Cardiac muscle cell (in vitro differentiated cells and primary cell): Measurements from ENCODE around the gene METTL4. TPM values are rescaled to one million over a fixed set of nuclear protein-coding genes. Genes with fewer than 3 reads are reported as not detected.
A peak's percentile ranks its signal among the peaks of the same experiment; 100 is the strongest.
"Not testable (repeated sequence)": the region's sequence is repeated elsewhere in the genome, so short reads cannot be mapped to it uniquely, and the experiment has no call there.

Experiments
- DNase-seq, 2 donors: peaks; one replicate each; pipeline versions ENCODE4 v3.0.0 to v3.0.0-alpha.2; 2010 to 2017; ENCODE audit warnings: low read depth in 1 of 2, low spot score in 1 of 2
- H3K27ac ChIP-seq: fragments of 200-600 bp; sonication (generic); 2 replicates; pipeline ENCODE4 v1.5.1; 2016
- H3K27me3 ChIP-seq: fragments of 200-600 bp; sonication (generic); 2 replicates; pipeline ENCODE4 v1.6.0; 2016; ENCODE audit warnings: control low read depth
- H3K36me3 ChIP-seq: fragments of 200-600 bp; sonication (generic); 2 replicates; pipeline ENCODE4 v1.5.1; 2016; ENCODE audit warnings: control low read depth
- H3K4me1 ChIP-seq: fragments of 200-600 bp; sonication (generic); 2 replicates; pipeline ENCODE4 v1.8.1; 2017; ENCODE audit warnings: low read depth, mild to moderate bottlenecking, mixed run types
- H3K4me3 ChIP-seq: fragments of 200-600 bp; sonication (generic); 2 replicates; pipeline ENCODE4 v1.5.1; 2016; ENCODE audit warnings: mild to moderate bottlenecking
- H3K9me3 ChIP-seq: fragments of 200-600 bp; sonication (generic); 2 replicates; pipeline ENCODE4 v1.5.1; 2017; ENCODE audit warnings: low read depth, mild to moderate bottlenecking, control low read depth
- polyA plus RNA-seq: library from polyadenylated mRNA; unstranded; fragments of >200 nt; fragmentation: Nextera tagmentation; extraction: Ambion mirVana; gene quantifications from 2 replicates; pipeline ENCODE4 v1.2.1, GENCODE V29; 2016
- total RNA-seq: library from RNA; depleted of rRNA; stranded (reverse); fragments of >200 nt; gene quantifications from 2 replicates; pipeline ENCODE4 v1.2.3, GENCODE V29; 2016
- TF ChIP-seq, protein P1 (sequence below): IDR thresholded peaks from 2 replicates; pipeline ENCODE4 v1.5.1; 2012; ENCODE audit warnings: low read depth, mild to moderate bottlenecking, low read length

METTL4 gene
- total and polyA plus RNA-seq, 2 experiments from 2014 or later, result 5.6 to 7.5 TPM

- Histone ChIP-seq H3K4me1 (no peaks in the 10 kb centered on the region), H3K27me3 (no peaks in the 10 kb centered on the region), H3K27ac (no peak overlapping the region), H3K4me3 (no peak overlapping the region), H3K9me3 (no peaks in the 10 kb centered on the region), H3K36me3 (no peaks in the 10 kb centered on the region)
- TF ChIP-seq, protein P1, sequence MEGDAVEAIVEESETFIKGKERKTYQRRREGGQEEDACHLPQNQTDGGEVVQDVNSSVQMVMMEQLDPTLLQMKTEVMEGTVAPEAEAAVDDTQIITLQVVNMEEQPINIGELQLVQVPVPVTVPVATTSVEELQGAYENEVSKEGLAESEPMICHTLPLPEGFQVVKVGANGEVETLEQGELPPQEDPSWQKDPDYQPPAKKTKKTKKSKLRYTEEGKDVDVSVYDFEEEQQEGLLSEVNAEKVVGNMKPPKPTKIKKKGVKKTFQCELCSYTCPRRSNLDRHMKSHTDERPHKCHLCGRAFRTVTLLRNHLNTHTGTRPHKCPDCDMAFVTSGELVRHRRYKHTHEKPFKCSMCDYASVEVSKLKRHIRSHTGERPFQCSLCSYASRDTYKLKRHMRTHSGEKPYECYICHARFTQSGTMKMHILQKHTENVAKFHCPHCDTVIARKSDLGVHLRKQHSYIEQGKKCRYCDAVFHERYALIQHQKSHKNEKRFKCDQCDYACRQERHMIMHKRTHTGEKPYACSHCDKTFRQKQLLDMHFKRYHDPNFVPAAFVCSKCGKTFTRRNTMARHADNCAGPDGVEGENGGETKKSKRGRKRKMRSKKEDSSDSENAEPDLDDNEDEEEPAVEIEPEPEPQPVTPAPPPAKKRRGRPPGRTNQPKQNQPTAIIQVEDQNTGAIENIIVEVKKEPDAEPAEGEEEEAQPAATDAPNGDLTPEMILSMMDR, result no peak
- DNase-seq, result no peak
Observed at GRCh38 chr18:2534906-2535305, 36.4 kb downstream of the METTL4 start.

- Histone ChIP-seq H3K27ac (no peak overlapping the region), H3K4me3 (no peak overlapping the region), H3K27me3 (no peaks in the 10 kb centered on the region), H3K4me1 (no peaks in the 10 kb centered on the region), H3K9me3 (no peaks in the 10 kb centered on the region), H3K36me3 (no peaks in the 10 kb centered on the region)
- TF ChIP-seq, protein P1, result no peak
- DNase-seq, result no peak
Observed at GRCh38 chr18:2532797-2533196, 38.5 kb downstream of the METTL4 start.

DNA sequence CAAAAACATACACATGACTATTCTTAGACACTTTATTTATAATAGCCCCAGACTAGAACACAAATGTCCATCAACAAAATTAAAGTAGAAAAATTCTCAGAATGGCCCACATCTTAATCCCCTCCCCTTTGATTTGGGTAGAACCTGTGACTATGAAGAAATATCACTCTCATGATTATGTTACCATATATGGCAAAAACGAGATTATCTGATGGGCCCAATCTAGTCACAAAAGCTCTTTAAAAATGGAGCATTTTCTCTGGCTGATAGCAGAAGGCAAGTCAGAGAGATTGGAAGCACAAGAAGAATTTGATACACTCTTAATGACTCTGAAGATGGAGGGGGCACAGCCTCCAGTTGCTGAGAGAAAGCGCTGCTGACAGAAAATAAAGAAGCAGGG, 39.6 kb downstream of the METTL4 start:
- no peaks in the 10 kb centered on the region for H3K27me3 ChIP-seq
- H3K4me1 ChIP-seq, result no peaks in the 10 kb centered on the region
- H3K36me3 ChIP-seq, result no peaks in the 10 kb centered on the region
- DNase-seq, result no peak
- no peaks in the 10 kb centered on the region for H3K9me3 ChIP-seq
- TF ChIP-seq, protein P1, result no peak
- H3K27ac ChIP-seq, result no peak overlapping the region
- no peak overlapping the region for H3K4me3 ChIP-seq

DNA sequence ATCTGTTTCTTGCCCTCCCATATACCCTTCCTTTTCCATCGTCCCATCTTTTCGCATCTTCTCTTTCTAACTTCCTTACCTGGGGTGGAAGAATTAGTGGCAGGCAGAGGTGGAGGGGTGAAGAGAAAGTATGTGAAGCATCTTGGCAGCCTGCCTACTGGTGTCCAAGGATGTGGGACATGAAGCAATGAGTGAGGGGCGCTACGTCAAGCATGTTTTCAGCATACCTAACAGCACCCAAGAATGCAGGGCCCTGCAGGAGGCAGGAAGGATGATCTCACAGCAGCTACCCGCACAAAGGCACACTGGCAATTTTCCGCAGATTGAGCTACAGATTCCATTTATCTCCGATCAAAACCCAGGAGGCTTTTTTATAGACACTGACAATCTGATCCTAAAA, 42.2 kb downstream of the METTL4 start:
- Histone ChIP-seq H3K36me3 (no peaks in the 10 kb centered on the region), H3K4me1 (no peaks in the 10 kb centered on the region), H3K27ac (no peak overlapping the region), H3K9me3 (no peaks in the 10 kb centered on the region), H3K27me3 (no peaks in the 10 kb centered on the region), H3K4me3 (no peak overlapping the region)
- TF ChIP-seq, protein P1, result no peak
- peak in 1 of 2 donors; percentile 61 for DNase-seq

- DNase-seq, result no peak
- Histone ChIP-seq H3K4me1 (no peaks in the 10 kb centered on the region), H3K4me3 (no peak overlapping the region), H3K9me3 (no peaks in the 10 kb centered on the region), H3K36me3 (no peaks in the 10 kb centered on the region), H3K27ac (no peak overlapping the region), H3K27me3 (no peaks in the 10 kb centered on the region)
- TF ChIP-seq, protein P1, result no peak
Observed at GRCh38 chr18:2526329-2526728, 45.0 kb downstream of the METTL4 start.

- H3K27me3 ChIP-seq, H3K9me3 ChIP-seq, H3K36me3 ChIP-seq, H3K27ac ChIP-seq, H3K4me3 ChIP-seq, H3K4me1 ChIP-seq: not testable (repeated sequence)
- DNase-seq, result peak in 1 of 2 donors; percentile 7
Observed at GRCh38 chr18:2524794-2525198, 46.5 kb downstream of the METTL4 start.
